GM23338 (cell line): Measurements from ENCODE around the gene SSMEM1. TPM values are rescaled to one million over a fixed set of nuclear protein-coding genes. Genes with fewer than 3 reads are reported as not detected.

ENCODE experiments used
- JUNB ChIP-seq: IDR thresholded peaks from one replicate; pipeline ENCODE4 v1.6.1; 2016; ENCODE audit warnings: antibody characterized with exemption; ENCODE audit not compliant: unreplicated experiment
- NANOG ChIP-seq: IDR thresholded peaks from 2 replicates; pipeline ENCODE4 v1.6.1; 2016; ENCODE audit warnings: antibody characterized with exemption, borderline replicate concordance
- polyA plus RNA-seq: library from polyadenylated mRNA; unstranded; fragments of >200 nt; fragmentation: Nextera tagmentation; extraction: Ambion mirVana; gene quantifications from 2 replicates; pipeline ENCODE4 v1.2.1, GENCODE V29; 2016
- total RNA-seq: library from RNA; depleted of rRNA; stranded (reverse); fragments of >200 nt; shearing (Covaris generic); gene quantifications from 2 replicates; pipeline ENCODE4 v1.2.3, GENCODE V29; 2014
- TF ChIP-seq, protein P1 (sequence below): fragments of 250-450 bp; sonication (Bioruptor Pico); IDR thresholded peaks from 2 replicates; pipeline ENCODE4 v1.5.0; 2020; ENCODE audit warnings: mild to moderate bottlenecking, moderate library complexity
- TF ChIP-seq, protein P2 (sequence below), 2 experiments: fragments of 200-600 bp in 1 of 2; sonication (generic) in 1 of 2; conservative IDR thresholded peaks; 2 replicates each; pipeline versions ENCODE4 v1.5.1 to v1.6.1; 2016 to 2017; ENCODE audit warnings: antibody characterized with exemption in 2 of 2, low read depth in 2 of 2, mild to moderate bottlenecking in 2 of 2, moderate library complexity in 1 of 2
- TF ChIP-seq, protein P3 (sequence below): IDR thresholded peaks from one replicate; pipeline ENCODE4 v1.6.1; 2018; ENCODE audit warnings: antibody characterized with exemption; ENCODE audit not compliant: unreplicated experiment

Gene SSMEM1
- total and polyA plus RNA-seq, 2 experiments from 2014 or later: not detected

DNA sequence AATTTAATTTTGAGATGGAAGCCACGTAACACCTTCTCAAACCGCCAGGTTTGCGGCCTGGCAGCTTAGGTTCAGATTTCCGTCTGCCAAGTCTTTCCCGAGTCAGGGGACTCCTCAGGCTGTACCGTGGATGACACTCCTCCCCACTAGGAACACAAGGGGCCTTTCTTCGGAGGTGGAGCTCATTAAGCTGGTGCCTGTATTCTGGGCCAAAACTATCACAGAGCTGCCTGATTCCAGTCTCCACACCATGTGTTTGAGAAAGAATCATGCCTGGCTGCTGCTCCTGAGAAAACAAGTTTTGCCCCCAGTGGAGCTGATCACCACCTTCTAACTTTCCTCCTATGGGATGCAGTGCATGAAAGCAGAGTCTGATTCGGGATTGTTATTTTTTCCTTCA, 47.2 kb upstream of the SSMEM1 start (continued):
- TF ChIP-seq, protein P1, sequence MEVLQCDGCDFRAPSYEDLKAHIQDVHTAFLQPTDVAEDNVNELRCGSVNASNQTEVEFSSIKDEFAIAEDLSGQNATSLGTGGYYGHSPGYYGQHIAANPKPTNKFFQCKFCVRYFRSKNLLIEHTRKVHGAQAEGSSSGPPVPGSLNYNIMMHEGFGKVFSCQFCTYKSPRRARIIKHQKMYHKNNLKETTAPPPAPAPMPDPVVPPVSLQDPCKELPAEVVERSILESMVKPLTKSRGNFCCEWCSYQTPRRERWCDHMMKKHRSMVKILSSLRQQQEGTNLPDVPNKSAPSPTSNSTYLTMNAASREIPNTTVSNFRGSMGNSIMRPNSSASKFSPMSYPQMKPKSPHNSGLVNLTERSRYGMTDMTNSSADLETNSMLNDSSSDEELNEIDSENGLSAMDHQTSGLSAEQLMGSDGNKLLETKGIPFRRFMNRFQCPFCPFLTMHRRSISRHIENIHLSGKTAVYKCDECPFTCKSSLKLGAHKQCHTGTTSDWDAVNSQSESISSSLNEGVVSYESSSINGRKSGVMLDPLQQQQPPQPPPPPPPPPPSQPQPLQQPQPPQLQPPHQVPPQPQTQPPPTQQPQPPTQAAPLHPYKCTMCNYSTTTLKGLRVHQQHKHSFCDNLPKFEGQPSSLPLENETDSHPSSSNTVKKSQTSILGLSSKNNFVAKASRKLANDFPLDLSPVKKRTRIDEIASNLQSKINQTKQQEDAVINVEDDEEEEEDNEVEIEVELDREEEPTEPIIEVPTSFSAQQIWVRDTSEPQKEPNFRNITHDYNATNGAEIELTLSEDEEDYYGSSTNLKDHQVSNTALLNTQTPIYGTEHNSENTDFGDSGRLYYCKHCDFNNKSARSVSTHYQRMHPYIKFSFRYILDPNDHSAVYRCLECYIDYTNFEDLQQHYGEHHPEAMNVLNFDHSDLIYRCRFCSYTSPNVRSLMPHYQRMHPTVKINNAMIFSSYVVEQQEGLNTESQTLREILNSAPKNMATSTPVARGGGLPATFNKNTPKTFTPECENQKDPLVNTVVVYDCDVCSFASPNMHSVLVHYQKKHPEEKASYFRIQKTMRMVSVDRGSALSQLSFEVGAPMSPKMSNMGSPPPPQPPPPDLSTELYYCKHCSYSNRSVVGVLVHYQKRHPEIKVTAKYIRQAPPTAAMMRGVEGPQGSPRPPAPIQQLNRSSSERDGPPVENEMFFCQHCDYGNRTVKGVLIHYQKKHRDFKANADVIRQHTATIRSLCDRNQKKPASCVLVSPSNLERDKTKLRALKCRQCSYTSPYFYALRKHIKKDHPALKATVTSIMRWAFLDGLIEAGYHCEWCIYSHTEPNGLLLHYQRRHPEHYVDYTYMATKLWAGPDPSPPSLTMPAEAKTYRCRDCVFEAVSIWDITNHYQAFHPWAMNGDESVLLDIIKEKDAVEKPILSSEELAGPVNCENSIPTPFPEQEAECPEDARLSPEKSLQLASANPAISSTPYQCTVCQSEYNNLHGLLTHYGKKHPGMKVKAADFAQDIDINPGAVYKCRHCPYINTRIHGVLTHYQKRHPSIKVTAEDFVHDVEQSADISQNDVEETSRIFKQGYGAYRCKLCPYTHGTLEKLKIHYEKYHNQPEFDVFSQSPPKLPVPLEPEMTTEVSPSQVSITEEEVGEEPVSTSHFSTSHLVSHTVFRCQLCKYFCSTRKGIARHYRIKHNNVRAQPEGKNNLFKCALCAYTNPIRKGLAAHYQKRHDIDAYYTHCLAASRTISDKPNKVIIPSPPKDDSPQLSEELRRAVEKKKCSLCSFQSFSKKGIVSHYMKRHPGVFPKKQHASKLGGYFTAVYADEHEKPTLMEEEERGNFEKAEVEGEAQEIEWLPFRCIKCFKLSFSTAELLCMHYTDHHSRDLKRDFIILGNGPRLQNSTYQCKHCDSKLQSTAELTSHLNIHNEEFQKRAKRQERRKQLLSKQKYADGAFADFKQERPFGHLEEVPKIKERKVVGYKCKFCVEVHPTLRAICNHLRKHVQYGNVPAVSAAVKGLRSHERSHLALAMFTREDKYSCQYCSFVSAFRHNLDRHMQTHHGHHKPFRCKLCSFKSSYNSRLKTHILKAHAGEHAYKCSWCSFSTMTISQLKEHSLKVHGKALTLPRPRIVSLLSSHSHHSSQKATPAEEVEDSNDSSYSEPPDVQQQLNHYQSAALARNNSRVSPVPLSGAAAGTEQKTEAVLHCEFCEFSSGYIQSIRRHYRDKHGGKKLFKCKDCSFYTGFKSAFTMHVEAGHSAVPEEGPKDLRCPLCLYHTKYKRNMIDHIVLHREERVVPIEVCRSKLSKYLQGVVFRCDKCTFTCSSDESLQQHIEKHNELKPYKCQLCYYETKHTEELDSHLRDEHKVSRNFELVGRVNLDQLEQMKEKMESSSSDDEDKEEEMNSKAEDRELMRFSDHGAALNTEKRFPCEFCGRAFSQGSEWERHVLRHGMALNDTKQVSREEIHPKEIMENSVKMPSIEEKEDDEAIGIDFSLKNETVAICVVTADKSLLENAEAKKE (CRISPR knock-in tag): no peak
- TF ChIP-seq JUNB (no peak), NANOG (no peak)
- TF ChIP-seq, protein P2, sequence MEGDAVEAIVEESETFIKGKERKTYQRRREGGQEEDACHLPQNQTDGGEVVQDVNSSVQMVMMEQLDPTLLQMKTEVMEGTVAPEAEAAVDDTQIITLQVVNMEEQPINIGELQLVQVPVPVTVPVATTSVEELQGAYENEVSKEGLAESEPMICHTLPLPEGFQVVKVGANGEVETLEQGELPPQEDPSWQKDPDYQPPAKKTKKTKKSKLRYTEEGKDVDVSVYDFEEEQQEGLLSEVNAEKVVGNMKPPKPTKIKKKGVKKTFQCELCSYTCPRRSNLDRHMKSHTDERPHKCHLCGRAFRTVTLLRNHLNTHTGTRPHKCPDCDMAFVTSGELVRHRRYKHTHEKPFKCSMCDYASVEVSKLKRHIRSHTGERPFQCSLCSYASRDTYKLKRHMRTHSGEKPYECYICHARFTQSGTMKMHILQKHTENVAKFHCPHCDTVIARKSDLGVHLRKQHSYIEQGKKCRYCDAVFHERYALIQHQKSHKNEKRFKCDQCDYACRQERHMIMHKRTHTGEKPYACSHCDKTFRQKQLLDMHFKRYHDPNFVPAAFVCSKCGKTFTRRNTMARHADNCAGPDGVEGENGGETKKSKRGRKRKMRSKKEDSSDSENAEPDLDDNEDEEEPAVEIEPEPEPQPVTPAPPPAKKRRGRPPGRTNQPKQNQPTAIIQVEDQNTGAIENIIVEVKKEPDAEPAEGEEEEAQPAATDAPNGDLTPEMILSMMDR (conservative IDR thresholded peaks at IDR 0.05; ENCODE audit: low read depth in 2 of 2): no peak
- TF ChIP-seq, protein P3, sequence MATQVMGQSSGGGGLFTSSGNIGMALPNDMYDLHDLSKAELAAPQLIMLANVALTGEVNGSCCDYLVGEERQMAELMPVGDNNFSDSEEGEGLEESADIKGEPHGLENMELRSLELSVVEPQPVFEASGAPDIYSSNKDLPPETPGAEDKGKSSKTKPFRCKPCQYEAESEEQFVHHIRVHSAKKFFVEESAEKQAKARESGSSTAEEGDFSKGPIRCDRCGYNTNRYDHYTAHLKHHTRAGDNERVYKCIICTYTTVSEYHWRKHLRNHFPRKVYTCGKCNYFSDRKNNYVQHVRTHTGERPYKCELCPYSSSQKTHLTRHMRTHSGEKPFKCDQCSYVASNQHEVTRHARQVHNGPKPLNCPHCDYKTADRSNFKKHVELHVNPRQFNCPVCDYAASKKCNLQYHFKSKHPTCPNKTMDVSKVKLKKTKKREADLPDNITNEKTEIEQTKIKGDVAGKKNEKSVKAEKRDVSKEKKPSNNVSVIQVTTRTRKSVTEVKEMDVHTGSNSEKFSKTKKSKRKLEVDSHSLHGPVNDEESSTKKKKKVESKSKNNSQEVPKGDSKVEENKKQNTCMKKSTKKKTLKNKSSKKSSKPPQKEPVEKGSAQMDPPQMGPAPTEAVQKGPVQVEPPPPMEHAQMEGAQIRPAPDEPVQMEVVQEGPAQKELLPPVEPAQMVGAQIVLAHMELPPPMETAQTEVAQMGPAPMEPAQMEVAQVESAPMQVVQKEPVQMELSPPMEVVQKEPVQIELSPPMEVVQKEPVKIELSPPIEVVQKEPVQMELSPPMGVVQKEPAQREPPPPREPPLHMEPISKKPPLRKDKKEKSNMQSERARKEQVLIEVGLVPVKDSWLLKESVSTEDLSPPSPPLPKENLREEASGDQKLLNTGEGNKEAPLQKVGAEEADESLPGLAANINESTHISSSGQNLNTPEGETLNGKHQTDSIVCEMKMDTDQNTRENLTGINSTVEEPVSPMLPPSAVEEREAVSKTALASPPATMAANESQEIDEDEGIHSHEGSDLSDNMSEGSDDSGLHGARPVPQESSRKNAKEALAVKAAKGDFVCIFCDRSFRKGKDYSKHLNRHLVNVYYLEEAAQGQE: no peak
